ENCODE data around the gene DPF3. TPM values are rescaled to one million over a fixed set of nuclear protein-coding genes. Genes with fewer than 3 reads are reported as not detected.

DPF3 gene
- total RNA-seq, 1 experiment from 2014 or later, result not detected

GRCh38 chr14:72856530-72857266, 37.2 kb downstream of the DPF3 start:
- CTCF ChIA-PET, result no interaction called here
- in situ Hi-C loops (cut with HindIII; ENCODE audit: low pct_unique_long_range_greater_than_20kb, low sequenced_read_pairs) (no loop called here), intact Hi-C loops (cut with micrococcal nuclease; ENCODE audit: unreplicated experiment) (no loop called here)
- Histone ChIP-seq H3K4me1 (ENCODE audit: control insufficient read depth, insufficient read depth, low read length) (no peaks in the 10 kb centered on the region), H3K36me3 (ENCODE audit: control insufficient read depth, insufficient read depth, low read length) (no peaks in the 10 kb centered on the region), H3K27me3 (ENCODE audit: control insufficient read depth, insufficient read depth, low read length) (no peaks in the 10 kb centered on the region; the same call in 1 of the 2 replicates), H3K9me3 (ENCODE audit: control insufficient read depth, insufficient read depth, low read depth, low read length) (no peaks in the 10 kb centered on the region), H3K27ac (ENCODE audit: low read length) (no peak overlapping the region), H3K4me3 (ENCODE audit: low read depth in 2 of 2, low read length in 2 of 2) (no peak overlapping the region)
- ATAC-seq, result no peak
- DNase-seq (ENCODE audit: low read depth, low spot score), result no peak
- no TSS peak for BruUV-seq (replicated peaks)
- POLR2A ChIA-PET, result no interaction called here
- no peak for TF ChIP-seq REST (IDR thresholded peaks at IDR 0.05; ENCODE audit: insufficient read depth in 1 of 2, low read depth in 2 of 2, low read length in 1 of 2)
- TF ChIP-seq POLR2AphosphoS5 (IDR thresholded peaks at IDR 0.05; ENCODE audit: low read depth, low read length), result no peak
- TF ChIP-seq, protein P1, sequence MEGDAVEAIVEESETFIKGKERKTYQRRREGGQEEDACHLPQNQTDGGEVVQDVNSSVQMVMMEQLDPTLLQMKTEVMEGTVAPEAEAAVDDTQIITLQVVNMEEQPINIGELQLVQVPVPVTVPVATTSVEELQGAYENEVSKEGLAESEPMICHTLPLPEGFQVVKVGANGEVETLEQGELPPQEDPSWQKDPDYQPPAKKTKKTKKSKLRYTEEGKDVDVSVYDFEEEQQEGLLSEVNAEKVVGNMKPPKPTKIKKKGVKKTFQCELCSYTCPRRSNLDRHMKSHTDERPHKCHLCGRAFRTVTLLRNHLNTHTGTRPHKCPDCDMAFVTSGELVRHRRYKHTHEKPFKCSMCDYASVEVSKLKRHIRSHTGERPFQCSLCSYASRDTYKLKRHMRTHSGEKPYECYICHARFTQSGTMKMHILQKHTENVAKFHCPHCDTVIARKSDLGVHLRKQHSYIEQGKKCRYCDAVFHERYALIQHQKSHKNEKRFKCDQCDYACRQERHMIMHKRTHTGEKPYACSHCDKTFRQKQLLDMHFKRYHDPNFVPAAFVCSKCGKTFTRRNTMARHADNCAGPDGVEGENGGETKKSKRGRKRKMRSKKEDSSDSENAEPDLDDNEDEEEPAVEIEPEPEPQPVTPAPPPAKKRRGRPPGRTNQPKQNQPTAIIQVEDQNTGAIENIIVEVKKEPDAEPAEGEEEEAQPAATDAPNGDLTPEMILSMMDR (IDR thresholded peaks at IDR 0.05), result no peak
- no peak for TF ChIP-seq TCF7L2 (IDR thresholded peaks at IDR 0.05; ENCODE audit: low read depth, low read length)
- no peak for TF ChIP-seq SIN3A (IDR thresholded peaks at IDR 0.05; ENCODE audit: borderline replicate concordance, insufficient read depth, low read depth, low read length)

GRCh38 chr14:72855913-72856312, 38.0 kb downstream of the DPF3 start:
- TF ChIP-seq TCF7L2 (IDR thresholded peaks at IDR 0.05; ENCODE audit: low read depth, low read length) (no peak), POLR2AphosphoS5 (IDR thresholded peaks at IDR 0.05; ENCODE audit: low read depth, low read length) (no peak)
- H3K27ac ChIP-seq (ENCODE audit: low read length), result no peak overlapping the region
- in situ Hi-C loops (cut with HindIII; ENCODE audit: low pct_unique_long_range_greater_than_20kb, low sequenced_read_pairs) (no loop called here), intact Hi-C loops (cut with micrococcal nuclease; ENCODE audit: unreplicated experiment) (no loop called here)
- no peaks in the 10 kb centered on the region for H3K36me3 ChIP-seq (ENCODE audit: control insufficient read depth, insufficient read depth, low read length)
- no peaks in the 10 kb centered on the region for H3K9me3 ChIP-seq (ENCODE audit: control insufficient read depth, insufficient read depth, low read depth, low read length)
- no peaks in the 10 kb centered on the region for H3K4me1 ChIP-seq (ENCODE audit: control insufficient read depth, insufficient read depth, low read length)
- POLR2A ChIA-PET, result no interaction called here
- H3K4me3 ChIP-seq (ENCODE audit: low read depth in 2 of 2, low read length in 2 of 2), result no peak overlapping the region
- DNase-seq (ENCODE audit: low read depth, low spot score) (no peak), ATAC-seq (no peak)
- BruUV-seq (replicated peaks), result no TSS peak
- CTCF ChIA-PET, result no interaction called here
- H3K27me3 ChIP-seq (ENCODE audit: control insufficient read depth, insufficient read depth, low read length), result no peaks in the 10 kb centered on the region; the same call in 1 of the 2 replicates

DNA sequence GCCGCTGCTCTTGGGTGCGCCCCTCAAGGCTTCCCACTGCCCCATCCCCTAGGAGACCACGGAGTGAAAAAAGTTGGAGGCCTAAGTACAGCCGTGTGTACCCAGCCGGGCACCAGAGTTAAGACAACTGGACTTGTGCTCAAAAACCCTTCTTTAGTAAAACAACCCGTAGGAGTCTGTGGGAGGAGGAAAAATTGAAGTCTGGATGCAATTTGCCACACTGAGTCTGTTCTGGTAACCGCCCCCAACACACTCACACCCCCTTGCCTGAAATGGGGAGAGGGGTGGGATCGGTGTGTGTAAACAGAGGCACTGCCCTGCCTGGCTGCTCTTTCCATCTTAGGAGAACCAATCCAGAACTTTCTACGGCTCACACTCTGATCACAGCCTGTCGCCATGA, 41.7 kb downstream of the DPF3 start:
- in situ Hi-C loops (cut with HindIII; ENCODE audit: low pct_unique_long_range_greater_than_20kb, low sequenced_read_pairs), result no loop called here
- H3K27ac ChIP-seq (ENCODE audit: low read length), result no peak overlapping the region
- ChIA-PET CTCF (no interaction called here), POLR2A (no interaction called here)
- no peaks in the 10 kb centered on the region for H3K9me3 ChIP-seq (ENCODE audit: control insufficient read depth, insufficient read depth, low read depth, low read length)
- ATAC-seq (no peak), DNase-seq (ENCODE audit: low read depth, low spot score) (no peak)
- no peaks in the 10 kb centered on the region for H3K4me1 ChIP-seq (ENCODE audit: control insufficient read depth, insufficient read depth, low read length)
- H3K27me3 ChIP-seq (ENCODE audit: control insufficient read depth, insufficient read depth, low read length), result no peaks in the 10 kb centered on the region; the same call in 1 of the 2 replicates
- no TSS peak for BruUV-seq (replicated peaks)
- intact Hi-C loops (cut with micrococcal nuclease; ENCODE audit: unreplicated experiment), result no loop called here
- H3K36me3 ChIP-seq (ENCODE audit: control insufficient read depth, insufficient read depth, low read length), result no peaks in the 10 kb centered on the region
- H3K4me3 ChIP-seq (ENCODE audit: low read depth in 2 of 2, low read length in 2 of 2), result no peak overlapping the region
- TF ChIP-seq TCF7L2 (IDR thresholded peaks at IDR 0.05; ENCODE audit: low read depth, low read length) (no peak), SIN3A (IDR thresholded peaks at IDR 0.05; ENCODE audit: borderline replicate concordance, insufficient read depth, low read depth, low read length) (no peak), REST (IDR thresholded peaks at IDR 0.05; ENCODE audit: insufficient read depth in 1 of 2, low read depth in 2 of 2, low read length in 1 of 2) (no peak), POLR2AphosphoS5 (IDR thresholded peaks at IDR 0.05; ENCODE audit: low read depth, low read length) (no peak)
- TF ChIP-seq, protein P1 (IDR thresholded peaks at IDR 0.05), result no peak
